Stimulated activated CD8-positive, alpha-beta memory T cell treated with anti-CD3 and anti-CD28 coated beads, Interleukin-4, amount 100 ng/mL, for 48 hours (primary cell): ENCODE measurements around the gene THAP4.
A peak's percentile ranks its signal among the peaks of the same experiment; 100 is the strongest.

Experiments
- DNase-seq: peaks from one replicate; pipeline ENCODE4 v3.0.0-alpha.2; 2020

The THAP4 gene

GRCh38 chr2:241637018-241637794 lies at the start of gene THAP4, which contains the start of gene ATG4B:
Gene THAP4, minus strand, starts transcription at chr2:241637158. Its CDS starts 141 bp downstream, at chr2:241637017.
Gene ATG4B, plus strand, starts transcription at chr2:241637693. Its CDS starts 22 bp downstream, at chr2:241637715.
- peak; percentile 83 for DNase-seq

- peak; percentile 40 for DNase-seq
These were observed 49.3 kb upstream of the THAP4 start for GRCh38 chr2:241686324-241686649.

- DNase-seq, result no peak
These were observed 44.1 kb upstream of the THAP4 start for GRCh38 chr2:241680827-241681599.

- no peak for DNase-seq
These were observed 43.1 kb upstream of the THAP4 start for GRCh38 chr2:241680044-241680443.

GRCh38 chr2:241678784-241679540 lies 42.0 kb upstream of the THAP4 start:
- no peak for DNase-seq

GRCh38 chr2:241678307-241678706 lies 41.3 kb upstream of the THAP4 start:
- no peak for DNase-seq

GRCh38 chr2:241677392-241677791 lies 40.4 kb upstream of the THAP4 start:
- DNase-seq, result no peak

- DNase-seq, result no peak
These were observed 39.7 kb upstream of the THAP4 start for GRCh38 chr2:241676665-241677064.

- DNase-seq, result no peak
These were observed 38.9 kb upstream of the THAP4 start for GRCh38 chr2:241675885-241676284.

GRCh38 chr2:241673797-241674725 lies 37.1 kb upstream of the THAP4 start:
- no peak for DNase-seq

GRCh38 chr2:241673189-241673663 lies 36.3 kb upstream of the THAP4 start:
- no peak for DNase-seq

- DNase-seq, result no peak
These were observed 35.6 kb upstream of the THAP4 start for GRCh38 chr2:241672243-241673188.

- DNase-seq, result no peak
These were observed 34.7 kb upstream of the THAP4 start for GRCh38 chr2:241671457-241672240.

GRCh38 chr2:241670333-241671110 lies 33.6 kb upstream of the THAP4 start:
- no peak for DNase-seq

GRCh38 chr2:241668839-241669238 lies 31.9 kb upstream of the THAP4 start:
- no peak for DNase-seq

- DNase-seq, result no peak
These were observed 31.4 kb upstream of the THAP4 start for GRCh38 chr2:241668354-241668753.

GRCh38 chr2:241666627-241667400 lies 29.9 kb upstream of the THAP4 start:
- DNase-seq, result no peak

GRCh38 chr2:241665731-241666440 lies 28.9 kb upstream of the THAP4 start:
- no peak for DNase-seq
